Measurements from ENCODE around the gene RHOJ.

DNA sequence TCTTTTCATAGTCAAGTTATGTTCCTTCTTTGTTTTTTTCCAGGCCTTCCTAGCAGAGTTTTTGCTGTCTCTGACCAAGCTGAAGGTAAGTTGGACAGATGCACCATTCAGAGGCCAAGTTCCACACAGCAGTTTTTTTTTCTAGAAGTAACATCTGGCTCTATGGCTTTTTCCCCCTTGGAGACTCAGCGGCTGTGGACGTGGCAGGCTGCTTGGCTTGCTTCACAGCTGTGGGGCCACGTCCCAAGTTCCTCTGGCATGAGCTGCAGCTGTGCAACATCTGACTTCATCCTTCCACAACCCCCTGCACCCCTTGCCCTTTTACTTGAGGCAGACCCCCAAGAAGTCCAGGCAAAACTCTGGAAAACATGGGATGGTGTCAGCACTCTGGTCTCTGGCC, 24.2 kb upstream of the RHOJ start:
- TF ChIP-seq, protein P1, sequence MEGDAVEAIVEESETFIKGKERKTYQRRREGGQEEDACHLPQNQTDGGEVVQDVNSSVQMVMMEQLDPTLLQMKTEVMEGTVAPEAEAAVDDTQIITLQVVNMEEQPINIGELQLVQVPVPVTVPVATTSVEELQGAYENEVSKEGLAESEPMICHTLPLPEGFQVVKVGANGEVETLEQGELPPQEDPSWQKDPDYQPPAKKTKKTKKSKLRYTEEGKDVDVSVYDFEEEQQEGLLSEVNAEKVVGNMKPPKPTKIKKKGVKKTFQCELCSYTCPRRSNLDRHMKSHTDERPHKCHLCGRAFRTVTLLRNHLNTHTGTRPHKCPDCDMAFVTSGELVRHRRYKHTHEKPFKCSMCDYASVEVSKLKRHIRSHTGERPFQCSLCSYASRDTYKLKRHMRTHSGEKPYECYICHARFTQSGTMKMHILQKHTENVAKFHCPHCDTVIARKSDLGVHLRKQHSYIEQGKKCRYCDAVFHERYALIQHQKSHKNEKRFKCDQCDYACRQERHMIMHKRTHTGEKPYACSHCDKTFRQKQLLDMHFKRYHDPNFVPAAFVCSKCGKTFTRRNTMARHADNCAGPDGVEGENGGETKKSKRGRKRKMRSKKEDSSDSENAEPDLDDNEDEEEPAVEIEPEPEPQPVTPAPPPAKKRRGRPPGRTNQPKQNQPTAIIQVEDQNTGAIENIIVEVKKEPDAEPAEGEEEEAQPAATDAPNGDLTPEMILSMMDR (conservative IDR thresholded peaks at IDR 0.05 in 1 of 2, IDR thresholded peaks at IDR 0.05 in 1 of 2; ENCODE audit: extremely low read depth in 1 of 2, insufficient read depth in 1 of 2, low read depth in 1 of 2, low read length in 2 of 2) = no peak
- TF ChIP-seq EZH2 (IDR thresholded peaks at IDR 0.05; ENCODE audit: borderline replicate concordance, low read length) = no peak

Data from mammary epithelial cell (primary cell).